ENCODE measurements around the gene CDC23.

DNA sequence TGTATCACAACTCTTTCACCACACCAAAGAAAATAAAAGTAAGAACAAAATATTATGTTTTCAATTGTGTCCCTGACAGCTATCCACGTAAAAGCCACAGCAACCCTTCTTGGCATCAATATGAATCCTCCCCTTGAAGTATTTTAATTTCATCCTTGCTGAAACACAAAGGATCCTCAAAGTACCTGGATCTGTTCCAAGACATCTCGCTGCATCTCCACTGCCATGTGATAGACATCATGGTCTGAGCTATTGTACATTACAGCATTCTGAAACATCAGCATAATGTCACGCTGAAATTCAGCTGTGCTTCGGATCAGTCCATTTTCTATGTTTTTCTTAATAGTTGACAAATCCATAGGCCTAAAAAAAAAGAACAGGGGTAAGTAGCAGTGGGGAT lies 52.4 kb downstream of the CDC23 start:
- TF ChIP-seq, protein P1, sequence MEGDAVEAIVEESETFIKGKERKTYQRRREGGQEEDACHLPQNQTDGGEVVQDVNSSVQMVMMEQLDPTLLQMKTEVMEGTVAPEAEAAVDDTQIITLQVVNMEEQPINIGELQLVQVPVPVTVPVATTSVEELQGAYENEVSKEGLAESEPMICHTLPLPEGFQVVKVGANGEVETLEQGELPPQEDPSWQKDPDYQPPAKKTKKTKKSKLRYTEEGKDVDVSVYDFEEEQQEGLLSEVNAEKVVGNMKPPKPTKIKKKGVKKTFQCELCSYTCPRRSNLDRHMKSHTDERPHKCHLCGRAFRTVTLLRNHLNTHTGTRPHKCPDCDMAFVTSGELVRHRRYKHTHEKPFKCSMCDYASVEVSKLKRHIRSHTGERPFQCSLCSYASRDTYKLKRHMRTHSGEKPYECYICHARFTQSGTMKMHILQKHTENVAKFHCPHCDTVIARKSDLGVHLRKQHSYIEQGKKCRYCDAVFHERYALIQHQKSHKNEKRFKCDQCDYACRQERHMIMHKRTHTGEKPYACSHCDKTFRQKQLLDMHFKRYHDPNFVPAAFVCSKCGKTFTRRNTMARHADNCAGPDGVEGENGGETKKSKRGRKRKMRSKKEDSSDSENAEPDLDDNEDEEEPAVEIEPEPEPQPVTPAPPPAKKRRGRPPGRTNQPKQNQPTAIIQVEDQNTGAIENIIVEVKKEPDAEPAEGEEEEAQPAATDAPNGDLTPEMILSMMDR (conservative IDR thresholded peaks at IDR 0.05; ENCODE audit: low read length) = no peak
- no peak for TF ChIP-seq EZH2phosphoT487 (IDR thresholded peaks at IDR 0.05; ENCODE audit: borderline replicate concordance, low read depth, low read length)
